ENCODE data around the gene GFOD1. TPM values are rescaled to one million over a fixed set of nuclear protein-coding genes. Genes with fewer than 3 reads are reported as not detected.

GFOD1 gene
- polyA plus RNA-seq, 2 of the 4 experiments (the other 2 are of a cell fraction): 2.7 to 3.5 TPM

DNA sequence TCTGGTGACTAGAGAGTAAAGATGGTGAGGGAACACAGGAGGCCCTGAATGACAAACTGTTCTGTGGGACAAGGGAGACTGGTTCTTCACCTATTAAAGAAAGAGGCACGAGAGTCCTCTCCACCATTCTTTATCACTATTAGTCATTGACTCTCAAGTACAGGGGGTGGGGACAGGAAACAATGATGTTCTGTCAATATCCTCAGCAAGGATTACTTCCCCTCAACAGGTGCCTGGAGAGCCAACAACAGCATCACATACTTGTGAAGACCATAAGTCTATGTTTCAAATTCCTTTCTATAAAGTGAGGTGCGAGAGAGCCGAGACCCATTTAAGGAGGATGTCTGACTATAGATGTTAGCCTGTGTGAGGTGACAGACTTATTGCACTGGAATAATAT lies 86.6 kb downstream of the GFOD1 start:
- ChIA-PET POLR2A (no interaction called here), CTCF (no interaction called here)
- WGBS (ENCODE audit: missing lambda C conversion rate): 68% methylated on average over 3 of the region's 3 CpGs
- H3K4me2 ChIP-seq: no peak overlapping the region
- TF ChIP-seq EHF (CRISPR knock-in tag; IDR thresholded peaks at IDR 0.05) (no peak), CBX2 (IDR thresholded peaks at IDR 0.05; ENCODE audit: borderline replicate concordance, low read depth) (no peak), CBX8 (IDR thresholded peaks at IDR 0.05) (no peak), CEBPB (IDR thresholded peaks at IDR 0.05) (no peak), RFX5 (IDR thresholded peaks at IDR 0.05) (no peak), KDM1A (IDR thresholded peaks at IDR 0.05; ENCODE audit: low read depth) (no peak), NFE2L2 (conservative IDR thresholded peaks at IDR 0.05; ENCODE audit: low read length) (no peak), FOSL2 (IDR thresholded peaks at IDR 0.05) (no peak), FOSL2 (CRISPR knock-in tag; IDR thresholded peaks at IDR 0.05) (no peak), HES2 (IDR thresholded peaks at IDR 0.05) (no peak), BHLHE40 (IDR thresholded peaks at IDR 0.05; ENCODE audit: low read depth, low read length) (no peak), HOXA7 (CRISPR knock-in tag; IDR thresholded peaks at IDR 0.05) (no peak), SREBF2 (IDR thresholded peaks at IDR 0.05) (no peak), HOXB5 (CRISPR knock-in tag; IDR thresholded peaks at IDR 0.05) (no peak), BCL3 (IDR thresholded peaks at IDR 0.05) (no peak), KDM5A (IDR thresholded peaks at IDR 0.05) (no peak)
- TF ChIP-seq, protein P1, sequence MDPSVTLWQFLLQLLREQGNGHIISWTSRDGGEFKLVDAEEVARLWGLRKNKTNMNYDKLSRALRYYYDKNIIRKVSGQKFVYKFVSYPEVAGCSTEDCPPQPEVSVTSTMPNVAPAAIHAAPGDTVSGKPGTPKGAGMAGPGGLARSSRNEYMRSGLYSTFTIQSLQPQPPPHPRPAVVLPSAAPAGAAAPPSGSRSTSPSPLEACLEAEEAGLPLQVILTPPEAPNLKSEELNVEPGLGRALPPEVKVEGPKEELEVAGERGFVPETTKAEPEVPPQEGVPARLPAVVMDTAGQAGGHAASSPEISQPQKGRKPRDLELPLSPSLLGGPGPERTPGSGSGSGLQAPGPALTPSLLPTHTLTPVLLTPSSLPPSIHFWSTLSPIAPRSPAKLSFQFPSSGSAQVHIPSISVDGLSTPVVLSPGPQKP (IDR thresholded peaks at IDR 0.05; ENCODE audit: low read depth, low read length): no peak
- H3K9me3 ChIP-seq: no peaks in the 10 kb centered on the region
- H3K4me3 ChIP-seq: no peak overlapping the region
- peaks cover 59% of the 10 kb centered on the region for H3K4me1 ChIP-seq
- ATAC-seq (no peak), FAIRE-seq (no peak), DNase-seq (ENCODE audit: low read depth in 1 of 2, low spot score in 1 of 2) (no peak)
- H3K27ac ChIP-seq: peak overlapping the region in 1 of 2 experiments; percentile 47; a peak in 3 of 6 replicates

DNA sequence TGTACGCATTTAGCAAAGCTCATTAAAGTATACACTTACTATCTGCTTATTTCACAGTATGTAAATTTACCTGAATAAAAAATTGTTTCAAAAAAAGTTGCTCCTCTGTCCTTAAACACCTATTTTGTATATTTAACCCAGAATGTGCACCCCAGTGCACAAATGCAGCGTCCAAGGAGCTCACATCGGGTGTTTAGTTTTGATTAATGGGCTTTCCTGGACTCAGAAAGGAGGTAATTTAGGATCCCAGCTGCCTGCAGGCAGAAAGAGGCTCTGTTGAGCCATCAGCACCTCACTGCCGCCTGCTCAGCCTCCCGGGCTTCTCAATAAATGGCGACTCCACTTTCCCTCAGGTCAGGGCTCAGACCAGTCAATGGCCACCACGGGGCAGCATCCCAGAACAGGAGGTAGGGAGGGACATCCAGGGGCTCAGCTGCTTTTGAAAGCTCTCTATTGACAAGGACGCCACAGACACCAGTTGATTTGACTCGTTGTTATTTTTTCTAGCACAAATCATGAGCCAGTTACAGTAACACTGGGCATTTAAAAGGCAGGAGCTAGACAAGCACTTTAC lies 88.9 kb downstream of the GFOD1 start:
- peak overlapping the region; percentile 92 to 93; a peak in 5 of 6 replicates for H3K27ac ChIP-seq
- WGBS (ENCODE audit: missing lambda C conversion rate): 83% methylated on average over 9 of the region's 9 CpGs
- POLR2A ChIA-PET: no interaction called here
- no peaks in the 10 kb centered on the region for H3K9me3 ChIP-seq
- ATAC-seq (no peak), DNase-seq (ENCODE audit: low read depth in 1 of 2, low spot score in 1 of 2) (no peak), FAIRE-seq (no peak)
- H3K4me2 ChIP-seq: peak overlapping the region; percentile 37; the same call in 2 of the 3 replicates
- no peak overlapping the region for H3K4me3 ChIP-seq
- TF ChIP-seq HEYL (CRISPR knock-in tag; IDR thresholded peaks at IDR 0.05) (no peak), NFE2L2 (conservative IDR thresholded peaks at IDR 0.05; ENCODE audit: low read length) (no peak), EHF (CRISPR knock-in tag; IDR thresholded peaks at IDR 0.05) (no peak), BHLHE40 (IDR thresholded peaks at IDR 0.05; ENCODE audit: low read depth, low read length) (no peak), POLR2AphosphoS2 (conservative IDR thresholded peaks at IDR 0.05; ENCODE audit: low read length) (no peak), RNF2 (IDR thresholded peaks at IDR 0.05; ENCODE audit: borderline replicate concordance, low read depth) (no peak), JUNB (IDR thresholded peaks at IDR 0.05) (no peak), ZFP36 (IDR thresholded peaks at IDR 0.05; ENCODE audit: borderline replicate concordance, partially characterized antibody) (no peak), BCL3 (IDR thresholded peaks at IDR 0.05) (no peak), ZSCAN20 (CRISPR knock-in tag; IDR thresholded peaks at IDR 0.05) (no peak)
- TF ChIP-seq, protein P2, sequence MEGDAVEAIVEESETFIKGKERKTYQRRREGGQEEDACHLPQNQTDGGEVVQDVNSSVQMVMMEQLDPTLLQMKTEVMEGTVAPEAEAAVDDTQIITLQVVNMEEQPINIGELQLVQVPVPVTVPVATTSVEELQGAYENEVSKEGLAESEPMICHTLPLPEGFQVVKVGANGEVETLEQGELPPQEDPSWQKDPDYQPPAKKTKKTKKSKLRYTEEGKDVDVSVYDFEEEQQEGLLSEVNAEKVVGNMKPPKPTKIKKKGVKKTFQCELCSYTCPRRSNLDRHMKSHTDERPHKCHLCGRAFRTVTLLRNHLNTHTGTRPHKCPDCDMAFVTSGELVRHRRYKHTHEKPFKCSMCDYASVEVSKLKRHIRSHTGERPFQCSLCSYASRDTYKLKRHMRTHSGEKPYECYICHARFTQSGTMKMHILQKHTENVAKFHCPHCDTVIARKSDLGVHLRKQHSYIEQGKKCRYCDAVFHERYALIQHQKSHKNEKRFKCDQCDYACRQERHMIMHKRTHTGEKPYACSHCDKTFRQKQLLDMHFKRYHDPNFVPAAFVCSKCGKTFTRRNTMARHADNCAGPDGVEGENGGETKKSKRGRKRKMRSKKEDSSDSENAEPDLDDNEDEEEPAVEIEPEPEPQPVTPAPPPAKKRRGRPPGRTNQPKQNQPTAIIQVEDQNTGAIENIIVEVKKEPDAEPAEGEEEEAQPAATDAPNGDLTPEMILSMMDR (IDR thresholded peaks at IDR 0.05): no peak
- CTCF ChIA-PET: interaction anchor here (0.9 to 1.0 kb wide), 3 partner anchors 75 to 134 kb away, joined by 3 read pairs; partner anchors contain the start of gene GFOD1
- H3K4me1 ChIP-seq: peaks cover 47% of the 10 kb centered on the region

Data from A549 (cell line).